Measurements from ENCODE around the gene SDCBP2.
A peak's percentile ranks its signal among the peaks of the same experiment; 100 is the strongest.

Gene SDCBP2

DNA sequence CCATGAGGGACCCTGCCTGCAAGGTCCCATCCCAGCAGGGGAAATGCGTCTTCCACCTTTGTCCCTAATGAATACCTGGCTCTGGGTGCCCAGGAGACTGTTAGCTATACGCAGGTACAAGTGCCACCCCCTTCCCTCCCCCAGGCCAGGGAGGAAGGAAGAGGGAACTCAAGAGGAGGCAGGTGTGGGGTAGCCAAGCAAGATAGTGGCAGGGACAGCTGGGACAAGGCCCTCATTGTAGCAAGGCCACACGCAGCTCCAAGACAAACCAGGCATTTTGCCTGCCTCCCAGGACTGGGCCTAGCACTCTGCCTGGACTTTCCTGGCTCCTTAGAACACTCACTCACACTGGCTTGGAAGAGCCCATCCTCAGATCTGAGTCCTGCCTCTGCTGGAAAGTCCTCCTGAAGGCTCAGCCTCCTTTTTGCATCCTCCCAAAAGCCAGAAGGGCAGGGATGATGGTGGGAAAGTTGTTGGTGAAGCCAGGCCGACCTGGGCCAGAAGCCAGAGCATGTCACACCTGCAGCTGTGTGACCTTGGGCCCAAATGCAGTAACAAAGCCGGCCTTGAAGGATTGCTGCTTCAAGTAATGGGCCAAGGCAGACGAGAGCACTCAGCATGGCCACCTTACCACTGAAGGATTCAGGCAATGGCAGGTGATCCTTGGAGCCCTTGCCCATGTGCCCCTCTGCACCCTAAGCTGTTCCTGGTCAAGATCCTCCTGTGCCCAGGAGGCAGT is 35.1 kb downstream of the SDCBP2 start:
- DNase-seq: peak; percentile 70

DNA sequence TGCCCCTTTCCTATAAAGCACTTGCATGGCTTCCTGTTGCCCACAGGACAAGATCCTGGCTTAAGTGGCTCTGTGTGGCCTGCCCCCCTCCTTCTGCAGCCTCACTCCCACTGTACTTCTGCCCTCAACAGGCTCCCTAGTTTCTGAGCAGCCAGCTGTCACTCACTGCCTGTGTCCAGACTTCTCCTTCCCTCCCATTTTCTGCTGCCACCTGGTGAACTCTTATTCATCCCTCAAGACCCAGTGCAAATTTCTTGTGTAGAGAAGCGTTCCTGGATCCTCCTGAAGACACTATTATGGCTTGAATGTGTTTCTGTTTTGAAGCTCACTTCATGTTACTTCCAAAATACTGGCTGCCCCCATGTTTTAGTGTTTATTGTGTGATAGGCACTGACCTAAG is 36.3 kb downstream of the SDCBP2 start:
- DNase-seq: no peak

DNA sequence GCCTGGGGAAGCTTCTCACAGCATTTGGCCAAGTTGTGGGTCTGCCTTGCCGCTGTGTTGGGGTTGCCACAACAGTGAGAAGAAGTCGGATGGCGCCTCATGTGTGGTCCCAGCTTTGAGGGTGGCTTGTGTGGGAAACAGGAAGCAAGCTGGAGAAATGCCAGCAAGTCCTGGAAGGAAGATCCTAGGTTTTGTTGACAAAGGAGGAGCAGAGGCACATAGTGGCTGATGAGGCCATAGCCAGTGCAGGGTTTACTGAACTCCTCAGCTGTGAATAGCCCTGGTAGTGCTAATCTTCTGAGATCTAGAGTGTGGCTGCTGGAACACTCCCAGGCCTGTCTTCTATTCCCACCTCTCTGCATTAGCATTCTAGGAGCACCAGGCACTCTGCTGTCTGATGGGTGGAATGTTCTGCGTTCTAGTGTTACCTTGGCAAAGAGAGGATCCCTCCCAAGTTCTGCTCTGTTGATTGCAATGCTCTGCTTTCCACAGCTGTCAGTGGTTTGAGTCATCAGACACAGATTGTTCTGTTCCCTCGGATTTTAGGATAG is 37.7 kb downstream of the SDCBP2 start:
- no peak for DNase-seq

DNA sequence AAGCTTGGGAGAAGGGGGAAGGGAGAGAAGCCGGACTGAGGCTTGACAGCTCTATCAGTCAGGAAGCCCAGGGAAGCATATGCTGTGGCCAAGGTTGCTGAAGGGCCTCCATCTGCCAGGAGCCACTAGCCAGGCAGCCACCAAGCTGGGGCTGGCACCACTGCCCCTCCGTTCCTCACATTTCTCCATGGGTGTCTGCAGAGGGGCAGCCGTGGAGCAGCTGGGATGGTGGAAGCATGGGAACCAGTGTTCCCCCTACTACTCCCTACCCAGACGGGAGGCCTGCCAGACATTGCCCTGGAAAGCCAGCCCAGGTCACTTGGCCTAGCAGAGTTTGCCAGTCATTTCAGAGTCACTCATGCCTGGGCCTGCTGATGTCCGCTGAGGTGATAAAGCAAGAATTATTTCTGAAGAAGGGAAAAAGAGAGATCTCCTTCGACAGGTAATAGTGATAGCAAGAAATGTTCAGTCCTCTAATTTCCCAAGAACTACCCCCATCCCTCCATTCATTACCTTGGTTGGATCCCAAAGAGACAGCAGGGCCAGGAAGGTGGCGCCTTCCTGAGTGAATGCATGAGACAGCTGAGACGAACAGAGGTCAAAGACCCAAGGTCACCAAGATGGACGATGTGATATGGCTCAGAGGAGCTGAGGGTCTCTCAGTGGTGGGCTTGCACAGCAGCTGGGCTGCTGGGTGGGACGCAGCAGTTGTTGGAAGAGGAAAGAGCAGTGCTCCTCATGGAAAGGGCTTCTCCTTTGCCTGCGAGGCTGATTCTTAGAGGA is 41.0 kb downstream of the SDCBP2 start:
- DNase-seq: no peak

DNA sequence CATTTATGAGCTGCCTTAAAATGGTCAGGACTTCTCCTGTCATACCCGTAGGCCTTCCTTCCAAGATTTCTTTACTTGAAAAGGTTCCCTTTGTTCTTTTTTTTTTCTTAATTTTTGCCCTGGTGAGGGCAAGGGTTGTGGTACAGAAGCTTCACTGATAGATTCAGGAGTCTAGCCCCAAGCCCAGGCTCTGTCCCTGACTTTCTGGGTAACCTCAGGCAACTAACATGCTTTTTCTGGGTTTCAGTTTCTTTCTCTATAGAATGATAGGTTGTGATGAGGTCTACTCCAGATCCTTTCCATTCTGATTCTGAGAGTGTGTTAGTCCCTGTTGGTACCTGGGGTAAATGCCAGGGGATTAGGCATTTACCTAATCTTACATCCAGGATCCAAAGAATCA is 41.6 kb downstream of the SDCBP2 start:
- DNase-seq: no peak

DNA sequence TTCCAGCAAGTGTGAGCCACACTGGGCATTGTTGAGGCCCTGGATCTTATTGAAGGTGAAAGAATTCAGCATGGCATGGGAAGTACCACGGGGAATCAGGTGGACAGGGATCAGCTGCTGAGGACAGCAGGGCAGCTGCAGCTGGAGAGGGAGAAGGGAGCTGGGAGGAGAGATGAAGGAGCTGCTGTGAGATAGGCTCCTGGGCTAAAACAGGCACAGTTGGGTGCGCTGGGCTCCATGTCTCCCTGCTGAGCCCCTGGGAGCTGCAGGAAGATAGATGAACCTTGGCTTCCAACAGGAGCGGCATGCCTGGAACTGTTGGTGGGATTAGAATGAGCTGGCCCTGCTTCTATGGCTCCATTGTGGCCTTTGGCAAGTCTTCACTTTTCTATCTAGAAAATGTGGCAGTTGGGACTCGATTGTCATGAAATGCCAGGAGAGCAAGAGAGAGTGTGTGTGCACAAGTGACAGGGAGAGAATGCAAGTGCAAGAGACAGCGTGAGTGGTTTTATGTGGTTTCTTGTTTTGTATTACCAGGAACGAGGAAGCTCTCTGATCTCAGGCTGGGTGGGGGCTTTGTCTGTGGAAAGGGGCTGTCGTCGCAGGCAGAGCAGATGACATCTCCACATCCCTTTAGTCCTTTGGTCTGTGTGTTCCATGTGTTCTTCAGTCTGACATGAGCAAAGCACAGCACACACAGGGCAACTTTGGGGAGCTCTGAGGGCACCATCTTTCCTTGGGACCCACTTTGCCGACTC is 42.5 kb downstream of the SDCBP2 start:
- no peak for DNase-seq

DNA sequence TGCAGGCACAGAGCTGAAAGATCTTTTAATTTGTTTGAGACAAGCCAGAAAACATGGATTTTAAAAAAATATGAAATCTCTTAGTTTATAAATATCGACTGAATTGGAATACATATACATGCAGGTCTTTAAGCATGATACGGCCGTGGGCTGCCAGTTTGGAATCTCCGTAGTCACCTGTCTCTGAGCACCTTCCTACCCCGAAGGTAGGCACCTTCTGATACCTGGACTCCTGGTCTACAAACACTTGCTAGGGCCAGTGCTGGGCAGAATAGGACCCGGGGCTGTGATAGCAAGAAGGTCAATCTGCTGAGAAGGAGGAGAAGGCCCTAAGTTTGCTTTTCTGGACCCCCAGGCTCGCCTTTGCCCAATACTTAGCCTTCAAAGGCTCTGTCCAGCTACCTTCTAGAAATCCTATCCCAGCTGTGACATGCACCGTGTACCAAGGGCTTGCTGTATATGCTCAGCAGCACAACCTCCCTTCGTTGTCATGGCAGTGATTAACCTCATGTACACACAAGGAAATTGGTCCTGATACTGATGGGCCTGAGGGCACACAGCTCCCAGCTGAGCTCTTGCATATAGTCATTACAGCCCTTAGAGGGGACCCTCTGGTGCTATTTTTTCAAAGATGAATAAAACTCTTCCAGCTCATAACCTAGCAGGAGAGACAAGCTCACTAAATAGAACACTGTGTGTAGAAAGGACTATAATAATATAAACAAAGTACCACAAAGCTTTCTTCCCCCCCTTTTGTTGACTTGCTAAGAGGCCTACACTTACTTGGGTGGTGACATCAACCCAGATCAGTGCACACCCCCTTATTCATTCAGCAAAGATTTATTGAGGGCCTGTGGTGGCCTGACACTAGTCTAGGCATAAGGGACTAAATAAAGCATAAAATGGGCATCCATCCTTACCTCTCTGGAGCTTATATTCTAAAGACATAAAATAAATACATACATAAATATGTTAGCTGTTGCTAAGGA is 45.1 kb downstream of the SDCBP2 start:
- DNase-seq: no peak

DNA sequence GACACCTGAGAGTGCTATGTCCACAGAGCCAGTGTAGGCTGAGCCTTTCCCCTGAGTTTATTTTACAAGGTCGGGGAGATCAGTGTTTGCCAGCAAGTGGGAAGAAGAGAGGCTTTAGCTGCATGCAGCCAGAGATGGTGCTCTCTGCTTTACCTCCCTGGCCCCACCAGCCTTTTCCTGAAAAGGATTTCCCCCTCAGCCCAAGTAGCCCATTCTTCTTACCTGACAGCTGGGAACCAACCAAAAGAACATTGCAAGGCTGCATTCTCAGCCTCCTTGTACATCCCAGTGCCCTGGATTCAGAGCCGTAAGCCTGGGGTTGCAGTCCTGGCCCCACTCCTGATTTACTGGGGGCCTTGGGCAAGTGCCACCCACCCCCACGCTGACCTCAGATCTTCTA is 46.0 kb downstream of the SDCBP2 start:
- DNase-seq: no peak

DNA sequence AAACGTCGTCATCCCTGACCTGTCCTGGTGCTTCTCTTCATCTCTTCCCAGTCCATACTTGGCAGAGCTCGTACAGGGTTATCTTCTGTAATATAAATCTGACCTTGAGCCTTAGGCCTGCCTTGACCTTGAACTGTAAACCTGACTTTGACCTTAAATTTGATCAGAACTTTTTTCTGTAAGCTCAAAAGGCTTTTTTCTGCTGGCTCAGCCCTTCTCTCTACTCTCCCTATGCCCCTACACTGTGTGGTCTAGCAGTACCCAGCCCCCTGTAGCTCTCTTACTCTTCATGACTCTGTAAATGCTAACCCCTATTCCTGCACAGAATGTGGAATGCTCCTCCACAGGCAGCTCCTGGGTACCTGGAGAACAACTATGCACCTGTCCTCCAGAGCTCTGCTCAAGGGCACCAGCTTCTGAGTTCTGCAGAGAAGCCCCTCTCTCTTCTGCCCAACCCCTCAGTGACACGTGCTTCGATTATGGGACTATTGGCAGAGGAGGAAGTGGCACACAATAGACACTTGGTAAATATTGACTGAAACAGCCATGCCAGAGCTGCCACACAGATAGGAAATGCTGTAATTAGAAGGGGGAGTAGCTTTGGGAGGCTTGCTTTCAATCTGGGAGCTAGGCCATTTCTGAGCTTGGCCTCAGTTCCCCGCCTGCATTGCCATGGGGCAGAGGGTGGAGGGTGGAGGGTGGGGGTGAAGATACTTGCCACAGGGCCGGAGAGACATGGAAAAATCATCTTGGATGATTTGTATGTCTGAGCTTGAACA is 47.5 kb downstream of the SDCBP2 start:
- peak; percentile 89 for DNase-seq

DNA sequence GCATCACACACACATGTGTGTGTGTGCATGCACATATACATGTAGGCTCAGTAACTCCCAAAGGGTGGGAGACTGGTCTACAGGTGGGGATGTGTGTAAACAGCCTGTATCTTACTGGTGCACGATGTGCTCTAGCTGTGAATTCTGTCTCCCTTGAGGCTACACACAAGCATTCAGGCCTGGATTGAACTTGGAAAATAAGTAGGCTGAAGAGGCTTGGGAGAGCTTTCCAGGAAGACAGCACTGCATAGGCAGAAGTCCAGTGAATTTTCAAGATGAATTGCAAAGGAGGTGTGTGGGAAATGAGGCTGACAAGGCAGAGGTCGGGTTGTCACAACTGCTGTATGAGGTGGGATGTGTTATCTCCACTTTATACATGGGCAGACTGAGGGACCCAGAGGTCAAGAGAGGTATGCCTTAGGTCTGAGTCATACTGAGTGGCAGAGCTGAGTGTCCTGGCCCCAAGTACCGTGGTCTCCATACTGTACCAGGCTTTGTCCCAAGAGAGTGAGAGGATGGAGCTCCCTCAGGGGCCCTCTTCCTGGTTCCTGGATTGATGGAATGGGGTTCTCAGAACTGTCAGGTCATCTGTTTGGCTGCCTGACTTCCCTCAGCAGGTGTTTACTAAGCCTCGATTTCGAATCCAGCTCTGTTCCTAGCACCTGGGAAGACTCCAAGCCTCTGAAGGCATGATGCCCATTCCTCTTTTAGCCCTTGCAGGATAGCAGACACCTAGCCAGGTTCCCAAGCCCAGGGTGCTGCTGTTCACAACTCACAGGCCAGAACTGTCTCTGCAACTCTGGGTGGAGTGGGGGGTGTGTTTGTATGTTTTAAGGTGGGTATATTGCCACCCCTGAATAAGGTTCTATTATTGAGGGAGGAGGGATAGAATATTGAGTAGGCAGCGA is 48.5 kb downstream of the SDCBP2 start:
- DNase-seq: no peak

DNA sequence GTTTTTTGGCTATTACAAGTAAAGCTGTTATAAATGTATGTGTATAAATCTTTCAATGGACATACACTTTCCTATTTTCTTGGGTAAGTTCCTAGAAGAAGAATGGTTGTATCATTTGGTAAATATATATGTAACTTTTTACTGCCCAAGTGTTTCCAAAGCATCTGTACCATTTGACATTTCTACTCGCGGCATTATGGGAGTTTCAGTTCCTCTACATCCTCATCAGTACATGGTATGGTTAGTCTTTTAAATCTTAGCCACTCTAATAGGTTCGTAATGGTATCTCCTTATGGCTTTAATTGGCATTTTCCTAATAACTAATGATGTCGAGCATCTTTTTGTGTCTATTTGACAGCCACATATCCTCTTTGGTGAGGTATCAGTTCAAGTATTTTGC is 49.9 kb downstream of the SDCBP2 start:
- DNase-seq: no peak

DNA sequence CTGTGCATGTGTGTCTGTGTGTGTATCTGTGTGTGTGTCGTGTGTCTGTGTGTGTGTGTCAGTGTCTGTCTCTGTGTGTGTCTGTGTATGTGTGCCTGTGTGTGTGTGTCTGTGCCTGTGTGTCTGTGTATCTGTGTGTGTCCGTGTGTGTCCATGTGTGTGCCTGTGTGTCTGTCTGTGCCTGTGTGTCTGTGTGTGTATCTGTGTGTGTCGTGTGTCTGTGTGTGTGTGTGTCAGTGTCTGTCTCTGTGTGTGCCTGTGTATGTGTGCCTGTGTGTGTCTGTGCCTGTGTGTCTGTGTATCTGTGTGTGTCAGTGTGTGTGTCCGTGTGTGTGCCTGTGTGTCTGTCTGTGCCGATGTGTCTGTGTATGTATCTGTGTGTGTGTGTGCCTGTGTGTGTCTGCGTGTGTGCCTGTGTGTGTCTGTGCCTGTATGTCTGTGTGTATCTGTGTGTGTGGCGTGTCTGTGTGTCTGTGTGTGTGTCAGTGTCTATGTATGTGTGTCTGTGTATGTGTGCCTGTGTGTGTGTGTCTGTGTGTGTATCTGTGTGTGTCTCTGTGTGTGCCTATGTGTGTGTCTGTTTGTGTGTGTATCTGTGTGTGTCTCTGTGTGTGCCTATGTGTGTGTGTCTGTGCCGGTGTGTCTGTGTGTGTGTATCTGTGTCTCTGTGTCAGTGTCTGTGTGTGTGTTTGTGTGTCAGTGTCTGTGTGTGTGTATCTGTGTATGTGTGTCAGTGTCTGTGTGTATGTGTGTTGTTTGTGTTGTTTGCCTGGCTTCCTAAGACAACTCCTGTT is 51.2 kb downstream of the SDCBP2 start:
- DNase-seq: no peak

DNA sequence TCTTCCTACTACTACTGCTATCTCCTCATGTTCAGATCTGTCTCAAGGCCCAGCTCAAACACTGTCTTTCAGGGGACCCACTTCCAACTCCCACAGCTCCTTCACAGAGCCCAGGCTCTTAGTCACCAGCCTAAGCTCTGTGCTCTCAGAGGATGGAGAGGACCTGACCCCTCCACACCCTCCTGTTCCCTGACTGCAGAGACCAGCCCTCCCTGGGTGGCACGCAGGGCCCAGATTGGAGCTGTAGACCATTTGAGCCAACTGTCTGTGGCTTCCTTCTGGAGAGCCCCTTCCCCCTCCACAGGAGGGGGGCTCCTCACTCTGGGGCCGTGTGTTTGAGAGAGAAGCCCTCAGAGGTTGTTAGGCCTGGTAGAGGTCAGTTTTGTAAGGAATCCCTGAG is 53.0 kb downstream of the SDCBP2 start:
- DNase-seq: no peak

DNA sequence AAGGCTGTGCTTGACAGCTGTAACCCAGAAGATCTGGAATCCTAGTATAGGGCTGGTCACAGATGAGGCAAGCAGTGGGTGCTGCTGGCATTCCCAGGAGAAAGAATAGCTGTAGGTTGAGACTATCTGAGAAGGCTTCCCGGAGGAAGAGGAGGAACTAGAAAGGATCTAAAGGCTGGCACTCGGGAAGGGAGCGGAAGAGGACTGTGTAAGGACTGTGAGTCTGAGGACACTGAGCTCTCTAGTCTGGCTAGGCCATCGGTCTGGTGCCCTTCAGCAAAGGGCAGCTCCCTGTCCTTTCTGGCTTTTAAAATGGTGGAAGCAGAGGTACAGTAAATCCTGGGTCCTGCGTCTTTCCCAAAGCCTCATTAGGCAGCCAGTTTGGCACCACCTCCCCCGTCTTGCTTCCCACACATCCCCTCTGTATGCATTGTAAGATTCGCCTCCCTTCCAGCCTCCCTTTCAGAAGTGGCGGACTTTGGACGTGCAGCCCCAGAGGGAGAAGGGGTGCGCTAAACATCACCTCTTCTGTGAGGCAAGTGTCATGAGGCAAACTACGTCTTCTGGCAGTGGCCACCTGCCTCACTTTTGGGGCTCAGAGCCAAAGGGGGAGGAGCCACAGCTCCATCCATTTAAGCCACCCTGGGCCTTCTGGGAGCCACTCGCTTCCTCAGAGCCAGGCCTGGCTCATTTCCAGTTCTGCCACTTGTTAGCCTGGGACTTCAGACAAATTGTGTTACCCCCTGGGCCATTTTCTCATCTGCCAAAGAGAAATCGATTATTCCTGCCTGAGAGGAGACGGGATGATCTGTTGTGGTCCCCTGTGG is 54.2 kb downstream of the SDCBP2 start:
- DNase-seq: peak; percentile 99

DNA sequence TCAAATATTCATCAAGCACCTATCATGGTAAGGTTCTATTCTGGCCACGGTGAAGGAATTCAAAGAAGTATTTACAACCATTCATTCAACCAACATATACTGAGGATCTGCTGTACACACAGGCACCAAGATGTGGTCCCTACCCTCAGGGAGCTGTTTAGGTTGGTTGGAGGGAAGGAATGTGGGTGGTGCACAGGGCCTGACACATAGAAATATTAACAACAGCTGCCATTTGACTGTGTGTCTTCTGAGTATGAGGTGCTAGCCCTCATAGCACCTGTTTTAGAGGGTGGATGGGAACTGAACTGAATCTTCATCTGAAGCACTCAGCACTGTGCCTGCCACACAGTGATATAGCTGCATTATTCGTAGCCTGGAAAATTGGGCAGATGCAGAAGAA is 55.6 kb downstream of the SDCBP2 start:
- DNase-seq: no peak

DNA sequence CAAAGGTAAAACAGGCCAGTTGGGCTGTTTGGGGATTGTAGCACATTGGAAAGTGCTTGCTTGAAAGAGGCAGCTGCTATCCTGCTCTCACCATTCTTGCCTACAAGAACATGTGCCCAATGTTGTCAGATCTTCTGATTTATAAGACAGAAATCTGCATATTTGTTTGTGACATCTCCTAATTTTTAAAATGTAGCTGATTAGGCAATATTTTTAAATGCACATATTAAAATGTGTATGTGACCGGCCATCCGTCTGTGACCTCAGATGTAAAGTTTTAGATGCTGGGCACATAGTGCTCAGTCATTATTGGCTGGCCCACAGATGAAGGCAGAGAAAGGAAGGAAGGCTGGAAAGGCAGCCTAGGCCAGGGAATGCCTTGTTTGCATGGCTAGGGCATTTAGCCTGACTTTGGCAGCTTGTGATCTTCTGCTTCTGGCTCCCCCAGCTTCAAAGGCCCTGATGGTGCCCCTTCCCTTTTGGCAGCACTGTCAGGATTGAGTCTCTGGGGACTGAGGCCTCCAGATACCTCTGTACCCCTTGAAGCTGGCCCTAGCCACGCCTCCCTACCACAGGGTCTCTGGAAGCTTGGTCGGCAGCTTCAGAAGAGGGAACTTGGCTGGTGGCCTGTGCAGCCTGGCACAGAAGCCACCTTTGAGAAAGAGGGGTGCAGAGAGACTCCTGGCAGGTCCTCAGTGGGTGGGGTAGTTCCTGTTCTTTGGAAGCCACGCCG is 56.4 kb downstream of the SDCBP2 start:
- DNase-seq: no peak

DNA sequence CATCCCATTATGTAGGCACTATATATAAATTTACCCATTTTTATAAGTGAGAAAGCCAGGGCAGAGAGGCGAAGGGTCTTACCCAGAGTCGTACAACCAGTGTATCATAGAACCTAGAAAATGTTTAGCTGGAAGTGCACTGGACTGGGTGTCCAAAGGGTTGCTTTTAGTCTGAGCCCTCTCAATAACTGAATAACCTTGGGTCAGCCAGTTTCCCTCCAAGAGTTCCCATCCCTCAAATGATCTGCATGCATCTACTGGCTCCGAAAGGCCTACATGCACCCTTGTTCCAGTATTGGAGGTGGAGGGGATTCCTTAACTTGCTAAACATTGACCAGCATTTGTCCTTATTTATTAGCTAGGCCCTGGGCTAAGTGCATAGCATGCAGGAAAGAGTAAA is 59.1 kb downstream of the SDCBP2 start:
- DNase-seq: no peak

DNA sequence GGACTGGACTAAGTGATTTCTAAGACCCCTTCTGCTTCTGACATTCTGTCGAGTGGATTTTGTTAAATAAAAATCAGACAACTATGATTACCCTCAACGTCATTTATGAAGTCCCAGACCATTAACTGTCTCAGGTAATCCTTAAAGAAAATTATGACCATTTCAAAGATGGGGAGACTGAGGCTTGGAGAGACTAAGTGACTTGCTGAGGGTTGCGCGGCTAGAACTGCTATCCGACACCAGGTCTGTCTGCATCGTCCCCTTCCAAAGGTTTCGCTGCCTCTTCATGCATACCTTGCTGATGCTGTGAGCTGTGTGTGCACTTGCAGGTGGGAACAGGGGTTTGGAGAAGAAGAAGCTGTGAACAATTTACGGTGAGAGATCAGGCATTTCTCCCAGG is 59.7 kb downstream of the SDCBP2 start:
- no peak for DNase-seq
